Lung (tissue), 12 donors: ENCODE measurements around the gene PIGH. TPM values are rescaled to one million over a fixed set of nuclear protein-coding genes. Genes with fewer than 3 reads are reported as not detected.
"Not testable (repeated sequence)": the region's sequence is repeated elsewhere in the genome, so short reads cannot be mapped to it uniquely, and the experiment has no call there.

Experiments
- ATAC-seq: fragments of 200-7000 bp; cut with Tn5 transposase; one replicate; pipeline ENCODE4 v1.9.1; 2020; ENCODE audit warnings: moderate number of reproducible peaks; ENCODE audit not compliant: insufficient read depth, low FRiP score
- DNase-seq, 3 donors: peaks; one replicate each; pipeline ENCODE4 v3.0.0-alpha.2; 2013 to 2017
- H3K27ac ChIP-seq, 2 donors: one replicate each; pipeline ENCODE4 v1.5.1; 2013; ENCODE audit warnings: mild to moderate bottlenecking in 2 of 2, moderate library complexity in 2 of 2, control low read depth in 1 of 2, inconsistent platforms in 1 of 2, low read depth in 1 of 2, low read length in 1 of 2
- H3K27me3 ChIP-seq, 3 donors: one replicate each; pipeline ENCODE4 v1.5.1; 2013; ENCODE audit warnings: low read length in 2 of 3; ENCODE audit not compliant: control insufficient read depth in 3 of 3, insufficient read depth in 3 of 3
- H3K36me3 ChIP-seq, 4 donors: one replicate each; pipeline ENCODE4 v1.5.1; 2013; ENCODE audit warnings: low read length in 4 of 4, mild to moderate bottlenecking in 1 of 4, moderate library complexity in 1 of 4; ENCODE audit not compliant: control insufficient read depth in 4 of 4, insufficient read depth in 4 of 4
- H3K4me1 ChIP-seq, 5 donors: one replicate each; pipeline ENCODE4 v1.5.1; 2013; ENCODE audit warnings: low read length in 5 of 5, mild to moderate bottlenecking in 2 of 5, moderate library complexity in 1 of 5; ENCODE audit not compliant: control insufficient read depth in 5 of 5, insufficient read depth in 5 of 5
- H3K4me3 ChIP-seq: one replicate; pipeline ENCODE4 v1.5.1; 2013; ENCODE audit warnings: mild to moderate bottlenecking, control low read depth, moderate library complexity
- H3K9ac ChIP-seq, 2 donors: one replicate each; pipeline ENCODE4 v1.5.1; 2013; ENCODE audit warnings: low read length in 2 of 2, control low read depth in 1 of 2; ENCODE audit not compliant: insufficient read depth in 1 of 2
- H3K9me3 ChIP-seq, 4 donors: one replicate each; pipeline ENCODE4 v1.5.1; 2013; ENCODE audit warnings: low read length in 3 of 4, mild to moderate bottlenecking in 1 of 4, moderate library complexity in 1 of 4; ENCODE audit not compliant: control insufficient read depth in 4 of 4, insufficient read depth in 3 of 4
- WGBS, 2 donors: extraction: QIAGEN DNeasy Blood & Tissue Kit; methylation state at CpG; one replicate each; pipeline ENCODE4 v1.1.7; 2013; 5-methylcytosine and 5-hydroxymethylcytosine counted together
- polyA plus RNA-seq, 2 donors: library from polyadenylated mRNA; stranded (reverse); fragments of 200-250 nt; gene quantifications; one replicate each; pipeline ENCODE4 v1.2.1, GENCODE V29; 2013
- total RNA-seq, 2 donors: library from RNA; depleted of rRNA in 1 of 2; stranded (reverse); fragments of >200 nt in 1 of 2; gene quantifications; one replicate each; pipeline ENCODE4 v1.2.1, GENCODE V29; 2014 to 2021
- TF ChIP-seq, protein P1 (sequence below): IDR thresholded peaks from 2 replicates; pipeline ENCODE4 v1.5.1; 2012; ENCODE audit warnings: mild to moderate bottlenecking; ENCODE audit errors: control extremely low read depth, extremely low read depth
- donor health status: control.
- donor health status: control.
- donor health status: Bipolar disorder and iron deficiency.
- donor health status: healthy.
- donor health status: DM: yes; HTN: yes; CAD: no.

PIGH gene
- total and polyA plus RNA-seq, 4 donors = 20.6 to 29.5 (median 22.1) TPM

DNA sequence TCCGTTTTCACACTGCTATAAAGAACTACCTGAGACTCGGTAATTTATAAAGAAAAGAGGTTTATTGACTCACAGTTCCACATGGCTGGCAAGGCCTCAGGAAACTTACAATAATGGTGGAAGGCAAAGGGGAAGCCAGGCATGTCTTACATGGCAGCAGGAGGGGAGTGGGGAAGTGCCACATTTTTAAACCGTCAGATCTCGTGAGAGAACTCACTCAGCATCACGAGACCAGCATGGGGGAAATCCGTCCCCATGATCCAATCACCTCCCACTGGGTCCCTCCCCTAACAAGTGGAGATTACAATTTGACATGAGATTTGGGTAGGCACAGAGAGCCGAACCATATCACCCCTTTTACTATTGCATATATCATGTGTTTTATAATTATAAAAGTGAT, 2.0 kb upstream of the PIGH start:
- H3K4me3 ChIP-seq = no peak overlapping the region
- H3K27me3 ChIP-seq = peaks cover 0 to 2% (median 0%) of the 10 kb centered on the region in 3 donors
- DNase-seq (no peak), ATAC-seq (no peak)
- 68 to 83% methylated on average over 7 of the region's 7 CpGs for WGBS, 2 donors
- H3K27ac ChIP-seq = no peak overlapping the region
- peaks cover 0 to 8% (median 0%) of the 10 kb centered on the region in 5 donors for H3K4me1 ChIP-seq
- H3K9ac ChIP-seq = no peak overlapping the region
- no peaks in the 10 kb centered on the region for H3K36me3 ChIP-seq
- no peaks in the 10 kb centered on the region for H3K9me3 ChIP-seq
- TF ChIP-seq, protein P1, sequence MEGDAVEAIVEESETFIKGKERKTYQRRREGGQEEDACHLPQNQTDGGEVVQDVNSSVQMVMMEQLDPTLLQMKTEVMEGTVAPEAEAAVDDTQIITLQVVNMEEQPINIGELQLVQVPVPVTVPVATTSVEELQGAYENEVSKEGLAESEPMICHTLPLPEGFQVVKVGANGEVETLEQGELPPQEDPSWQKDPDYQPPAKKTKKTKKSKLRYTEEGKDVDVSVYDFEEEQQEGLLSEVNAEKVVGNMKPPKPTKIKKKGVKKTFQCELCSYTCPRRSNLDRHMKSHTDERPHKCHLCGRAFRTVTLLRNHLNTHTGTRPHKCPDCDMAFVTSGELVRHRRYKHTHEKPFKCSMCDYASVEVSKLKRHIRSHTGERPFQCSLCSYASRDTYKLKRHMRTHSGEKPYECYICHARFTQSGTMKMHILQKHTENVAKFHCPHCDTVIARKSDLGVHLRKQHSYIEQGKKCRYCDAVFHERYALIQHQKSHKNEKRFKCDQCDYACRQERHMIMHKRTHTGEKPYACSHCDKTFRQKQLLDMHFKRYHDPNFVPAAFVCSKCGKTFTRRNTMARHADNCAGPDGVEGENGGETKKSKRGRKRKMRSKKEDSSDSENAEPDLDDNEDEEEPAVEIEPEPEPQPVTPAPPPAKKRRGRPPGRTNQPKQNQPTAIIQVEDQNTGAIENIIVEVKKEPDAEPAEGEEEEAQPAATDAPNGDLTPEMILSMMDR = no peak

DNA sequence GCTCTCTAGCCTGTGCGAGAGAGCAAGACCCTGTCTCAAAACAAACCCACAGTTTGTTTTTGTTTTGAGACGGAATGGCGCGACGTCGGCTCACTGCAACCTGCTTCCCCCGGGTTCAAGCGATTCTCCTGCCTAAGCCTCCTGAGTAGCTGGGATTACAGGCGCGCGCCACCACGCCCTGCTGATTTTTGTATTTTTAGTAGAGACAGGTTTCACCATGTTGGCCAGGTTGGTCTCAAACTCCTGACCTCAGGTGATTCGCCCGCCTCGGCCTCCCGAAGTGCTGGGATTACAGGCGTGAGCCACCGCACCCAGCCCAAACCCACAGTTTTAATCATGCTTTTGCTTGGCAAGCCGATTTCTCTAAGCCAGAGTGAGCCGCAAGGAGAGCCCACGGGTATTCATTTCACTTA, 500 bp upstream of the PIGH start:
- 83 to 87% methylated on average over 21 of the region's 21 CpGs for WGBS, 2 donors
- not testable (repeated sequence) for H3K9me3 ChIP-seq, DNase-seq, H3K4me1 ChIP-seq, ATAC-seq, H3K27me3 ChIP-seq, H3K36me3 ChIP-seq
- peak overlapping the region; percentile 80 for H3K4me3 ChIP-seq
- peak overlapping the region; percentile 83 to 86 for H3K27ac ChIP-seq
- H3K9ac ChIP-seq = peak overlapping the region in 1 of 2 donors; percentile 65

DNA sequence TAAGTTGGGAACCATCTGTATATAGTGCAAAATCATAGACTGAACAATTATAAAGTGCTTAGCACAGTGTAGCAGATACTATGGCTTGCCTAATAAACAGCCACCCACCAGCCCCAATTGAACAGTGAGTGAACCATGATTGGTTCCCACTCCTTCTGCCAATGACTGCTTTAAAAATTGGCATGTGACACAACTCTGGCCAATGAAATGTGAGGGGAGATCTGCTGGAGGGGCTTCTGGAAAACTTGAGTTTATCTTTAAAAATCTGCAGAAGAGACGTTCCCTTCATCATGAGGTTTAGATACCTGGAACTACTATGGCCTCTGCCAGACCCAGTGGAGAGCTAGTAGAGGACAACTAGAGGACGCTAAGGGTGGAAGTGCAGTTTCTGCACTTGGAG, 4.7 kb downstream of the PIGH start:
- WGBS, 2 donors = 95 to 96% methylated on average over 2 of the region's 2 CpGs
- H3K9me3 ChIP-seq = no peaks in the 10 kb centered on the region
- H3K9ac ChIP-seq = no peak overlapping the region
- no peak overlapping the region for H3K27ac ChIP-seq
- TF ChIP-seq, protein P1 = no peak
- no peak overlapping the region for H3K4me3 ChIP-seq
- H3K27me3 ChIP-seq = no peaks in the 10 kb centered on the region
- DNase-seq (no peak), ATAC-seq (no peak)
- H3K4me1 ChIP-seq = peaks cover 0 to 8% (median 0%) of the 10 kb centered on the region in 5 donors
- peaks cover 3 to 14% (median 9%) of the 10 kb centered on the region in 4 donors for H3K36me3 ChIP-seq

DNA sequence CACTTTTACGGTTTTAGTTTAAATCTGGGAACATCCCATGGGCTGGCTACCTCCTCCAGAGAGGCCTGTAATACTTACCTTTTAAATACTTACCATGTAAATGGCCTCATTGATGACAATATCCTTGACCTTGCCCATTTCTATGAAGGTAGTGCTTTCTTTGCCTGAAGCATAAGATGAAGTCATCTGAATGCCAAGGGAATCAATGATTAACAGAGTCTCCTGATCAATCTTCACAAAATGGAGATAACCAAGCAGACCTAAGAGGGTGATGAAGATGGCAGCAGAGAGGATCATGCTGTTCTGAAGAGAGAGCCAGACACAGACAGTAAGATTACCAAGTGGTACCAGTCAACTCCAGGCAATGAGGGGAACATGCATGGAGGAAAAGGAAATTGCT, 6.4 kb downstream of the PIGH start:
- peaks cover 10 to 19% (median 14%) of the 10 kb centered on the region in 4 donors for H3K36me3 ChIP-seq
- not testable (repeated sequence) for H3K9ac ChIP-seq, H3K4me1 ChIP-seq, H3K27me3 ChIP-seq, H3K27ac ChIP-seq, ATAC-seq, H3K9me3 ChIP-seq, H3K4me3 ChIP-seq, DNase-seq
- 0% methylated on average over 1 of the region's 1 CpG for WGBS, 2 donors
